Stimulated activated CD4-positive, alpha-beta T cell treated with anti-CD3 and anti-CD28 coated beads, TNF-alpha, amount 100 ng/mL, for 24 hours (primary cell): ENCODE measurements around the gene COLGALT1.
"Not testable (repeated sequence)": the region's sequence is repeated elsewhere in the genome, so short reads cannot be mapped to it uniquely, and the experiment has no call there.

Source experiments
- DNase-seq, 3 experiments: peaks; one replicate each; pipeline ENCODE4 v3.0.0-alpha.2; 2020; ENCODE audit warnings: low read depth in 3 of 3

COLGALT1 gene

DNA sequence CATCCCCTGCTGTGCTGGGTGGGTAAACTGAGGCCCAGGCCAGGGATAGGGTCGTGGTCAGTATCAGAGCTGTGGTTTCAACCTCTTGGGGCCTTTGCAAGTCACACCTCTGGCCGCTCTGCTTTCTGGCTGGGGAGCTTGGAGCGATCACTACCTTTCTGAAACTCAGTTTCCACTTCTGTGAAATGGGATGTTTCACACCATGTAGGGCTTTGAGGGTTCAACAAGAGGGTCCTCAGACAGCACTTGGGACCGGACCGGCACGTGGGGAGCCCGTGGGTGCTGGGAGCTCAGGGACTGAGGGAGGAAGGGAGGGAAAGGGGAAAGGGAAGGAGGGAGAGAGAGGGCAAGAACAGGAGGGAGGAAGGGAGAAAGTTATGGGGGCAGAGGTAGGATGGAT lies 22.9 kb upstream of the COLGALT1 start:
- no peak for DNase-seq

DNA sequence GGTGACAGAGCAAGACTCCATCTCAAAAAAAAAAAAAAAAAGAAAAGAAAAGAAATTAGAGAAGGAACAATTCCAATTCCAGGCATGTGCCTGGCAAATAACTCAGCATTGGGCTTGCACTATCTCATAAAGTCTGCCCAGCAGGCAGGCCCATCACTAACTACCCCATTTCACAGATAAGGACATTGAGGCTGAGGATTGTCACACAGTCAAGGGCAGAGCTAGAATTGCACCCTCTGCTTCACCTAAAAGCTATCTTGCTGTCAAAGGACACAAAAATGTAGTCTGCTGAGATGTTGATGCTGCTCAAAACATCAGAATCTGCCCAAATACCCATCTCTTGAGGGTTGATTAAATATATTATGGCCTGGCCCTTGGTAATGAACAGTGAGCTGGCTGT lies 20.7 kb upstream of the COLGALT1 start:
- DNase-seq = no peak

DNA sequence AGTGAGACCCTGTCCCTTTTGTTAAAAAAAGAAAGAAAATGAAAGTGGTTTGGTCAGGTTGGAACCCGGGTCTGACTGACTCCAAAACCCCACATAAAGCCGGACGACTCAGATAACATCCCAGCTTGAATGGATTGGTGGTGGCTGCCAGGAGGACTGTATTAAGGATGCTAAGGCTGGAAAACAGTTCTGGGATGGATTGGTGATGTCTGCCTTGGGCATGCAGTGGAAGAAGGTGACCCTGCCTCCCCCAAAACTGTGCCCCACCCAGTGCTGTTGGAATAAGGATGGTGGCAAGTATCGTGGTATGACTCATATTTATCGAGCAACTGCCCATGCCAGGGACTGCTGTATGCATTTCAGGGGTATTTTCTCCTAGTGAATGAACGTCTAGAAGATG lies 18.5 kb upstream of the COLGALT1 start:
- no peak for DNase-seq

DNA sequence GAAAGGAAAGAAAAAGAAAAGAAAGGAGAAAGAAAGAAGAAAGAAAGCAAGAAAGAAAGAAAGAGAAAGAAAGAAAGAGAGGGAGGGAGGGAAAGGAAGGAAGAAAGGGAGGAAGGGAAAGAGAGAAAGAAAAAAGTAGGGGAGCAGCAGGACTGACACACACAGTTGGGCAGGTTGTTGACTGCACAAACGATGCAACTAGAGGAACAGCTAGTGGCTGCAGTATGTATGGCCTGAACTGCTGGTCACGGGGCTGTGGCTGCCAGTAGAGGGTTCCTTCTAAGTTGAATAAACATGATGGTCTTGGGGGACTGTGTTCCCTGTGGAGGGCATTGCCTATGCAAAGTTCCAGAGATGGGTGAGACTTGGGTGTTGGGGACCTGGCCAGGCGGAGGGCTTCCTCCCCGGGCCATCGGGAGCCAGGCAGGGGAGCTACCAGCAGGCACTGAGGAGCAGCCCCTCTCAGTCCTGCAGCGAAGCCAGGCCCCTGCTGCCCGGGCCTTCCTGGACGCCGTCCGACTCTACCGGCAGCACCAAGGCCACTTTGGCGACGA lies 16.7 kb upstream of the COLGALT1 start:
- no peak for DNase-seq

DNA sequence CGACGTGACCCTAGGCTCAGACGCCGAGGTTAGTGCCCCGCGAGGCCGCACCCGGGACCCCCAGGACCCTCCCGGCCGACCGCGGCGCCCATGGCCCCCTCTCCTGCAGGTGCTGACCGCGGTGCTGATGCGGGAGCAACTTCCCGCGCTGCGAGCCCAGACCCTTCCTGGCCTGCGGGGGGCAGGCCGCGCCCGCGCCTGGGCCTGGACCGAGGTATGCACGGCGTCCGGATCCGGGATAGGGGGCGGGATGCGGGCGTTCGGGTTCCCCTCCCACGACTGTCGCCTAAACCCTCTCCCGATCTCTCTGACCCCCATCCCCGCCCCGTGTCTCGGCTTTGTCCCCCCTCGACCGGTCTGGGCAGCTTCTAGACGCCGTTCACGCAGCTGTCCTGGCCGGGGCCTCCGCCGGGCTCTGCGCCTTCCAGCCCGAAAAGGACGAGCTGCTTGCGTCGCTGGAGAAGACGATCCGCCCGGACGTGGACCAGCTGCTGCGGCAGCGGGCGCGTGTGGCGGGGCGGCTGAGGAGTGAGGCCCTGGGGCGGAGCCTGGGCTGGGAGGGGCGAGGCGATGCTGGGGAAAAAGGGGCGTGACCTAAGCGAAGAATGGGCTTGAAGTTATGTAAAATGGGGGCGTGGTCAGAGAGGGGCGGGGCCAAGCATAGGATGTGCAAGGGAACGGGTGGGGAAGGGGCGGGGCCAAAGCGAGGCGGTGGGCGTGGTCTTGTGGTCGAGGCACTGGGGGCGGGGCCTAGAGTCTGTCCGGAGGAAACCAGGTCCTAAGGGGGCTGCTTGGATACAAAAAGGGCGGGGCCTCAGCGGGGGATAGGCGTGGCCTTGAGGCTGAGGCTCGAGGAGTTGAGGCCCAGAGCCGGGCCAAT lies 16.0 kb upstream of the COLGALT1 start:
- peak; percentile 91 to 97 (median 94) for DNase-seq

DNA sequence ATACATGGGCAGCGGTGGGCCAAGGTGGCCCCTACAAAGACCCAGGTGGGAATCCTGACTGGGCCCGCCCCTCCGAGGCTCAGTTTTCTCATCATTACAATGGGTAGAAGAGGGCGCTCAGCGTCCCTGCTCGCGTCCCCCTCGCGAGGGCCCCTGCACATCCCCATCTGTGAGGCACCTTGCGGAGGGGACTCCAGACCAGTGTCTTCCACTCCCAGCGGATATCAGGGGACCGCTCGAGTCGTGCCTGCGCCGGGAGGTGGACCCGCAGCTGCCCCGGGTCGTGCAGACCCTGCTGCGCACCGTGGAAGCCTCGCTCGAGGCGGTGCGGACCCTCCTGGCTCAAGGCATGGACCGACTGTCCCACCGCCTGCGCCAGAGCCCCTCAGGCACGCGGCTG lies 15.3 kb upstream of the COLGALT1 start:
- DNase-seq = no peak

DNA sequence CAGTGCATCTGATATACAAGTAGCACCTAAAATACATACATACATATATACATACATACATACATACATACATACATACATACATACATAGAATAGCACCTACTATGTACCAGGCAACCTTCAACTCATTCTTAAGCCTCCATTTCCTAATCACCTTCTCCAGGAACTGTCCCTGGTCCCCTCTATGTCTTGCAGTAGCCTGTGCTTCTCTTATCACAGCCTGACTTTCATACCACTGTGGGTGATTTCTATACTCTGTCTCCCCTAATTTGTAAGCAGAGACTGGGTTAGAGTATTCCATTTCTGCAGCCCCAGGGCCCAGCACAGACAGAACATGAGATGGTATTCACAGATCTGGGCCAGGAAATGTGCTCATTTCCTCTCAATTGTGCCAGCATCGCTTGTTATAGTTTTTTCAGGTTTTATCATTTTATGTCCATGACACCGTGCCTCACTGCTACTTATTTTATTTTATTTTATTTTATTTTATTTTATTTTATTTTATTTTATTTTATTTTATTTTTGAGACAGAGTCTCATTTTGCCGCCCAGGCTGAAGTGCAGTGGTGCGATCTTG lies 14.2 kb upstream of the COLGALT1 start:
- no peak for DNase-seq

DNA sequence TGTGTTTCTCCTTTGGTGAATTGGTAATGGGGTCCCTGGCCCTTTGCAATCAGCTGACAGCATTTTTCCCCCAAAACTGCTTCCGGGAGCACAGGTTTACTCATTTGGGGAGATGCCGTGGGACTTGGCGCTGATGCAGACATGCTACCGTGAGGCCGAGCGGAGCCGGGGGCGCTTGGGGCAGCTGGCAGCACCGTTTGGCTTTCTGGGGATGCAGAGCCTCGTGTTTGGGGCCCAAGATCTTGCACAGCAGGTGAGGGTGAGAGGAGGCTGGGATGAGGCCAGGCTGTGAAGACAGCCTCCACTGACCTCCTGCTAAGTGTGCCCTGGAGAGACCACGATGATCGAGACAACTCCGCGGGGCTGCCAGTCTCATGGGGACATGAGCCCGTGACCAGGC lies 13.4 kb upstream of the COLGALT1 start:
- DNase-seq = no peak

DNA sequence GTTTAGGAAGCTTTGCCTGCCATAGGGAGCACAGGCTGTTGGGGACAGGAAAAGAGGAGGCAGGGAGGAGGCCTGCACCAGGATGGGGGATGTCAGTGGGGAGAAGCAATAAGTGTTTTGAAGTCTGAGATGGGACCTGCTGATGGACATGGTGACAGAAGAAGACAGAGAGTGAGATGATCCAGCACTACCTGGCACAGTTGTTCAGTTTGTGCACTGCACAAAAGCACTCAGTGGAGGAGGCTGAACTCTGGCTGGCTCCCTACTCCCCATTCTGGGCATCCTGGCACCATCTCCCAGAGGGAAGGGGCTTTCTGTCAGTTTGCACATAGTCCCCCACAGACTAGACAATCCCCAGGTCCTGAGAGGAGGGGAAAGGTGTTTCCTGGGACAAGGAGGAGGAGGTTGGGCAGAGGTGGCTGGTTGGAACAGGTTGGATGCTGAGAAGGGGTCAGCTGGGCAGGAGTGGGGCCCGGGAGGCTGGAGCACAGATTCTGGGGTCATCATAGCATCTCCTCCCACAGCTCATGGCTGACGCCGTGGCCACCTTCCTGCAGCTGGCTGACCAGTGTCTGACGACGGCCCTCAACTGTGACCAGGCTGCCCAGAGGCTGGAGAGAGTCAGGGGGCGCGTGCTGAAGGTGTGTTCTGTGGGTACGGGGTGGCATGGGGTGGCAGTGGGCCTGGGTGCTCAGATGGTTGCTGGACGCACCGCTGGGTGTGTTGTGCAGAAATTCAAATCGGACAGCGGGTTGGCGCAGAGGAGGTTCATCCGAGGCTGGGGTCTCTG lies 12.5 kb upstream of the COLGALT1 start:
- no peak for DNase-seq

DNA sequence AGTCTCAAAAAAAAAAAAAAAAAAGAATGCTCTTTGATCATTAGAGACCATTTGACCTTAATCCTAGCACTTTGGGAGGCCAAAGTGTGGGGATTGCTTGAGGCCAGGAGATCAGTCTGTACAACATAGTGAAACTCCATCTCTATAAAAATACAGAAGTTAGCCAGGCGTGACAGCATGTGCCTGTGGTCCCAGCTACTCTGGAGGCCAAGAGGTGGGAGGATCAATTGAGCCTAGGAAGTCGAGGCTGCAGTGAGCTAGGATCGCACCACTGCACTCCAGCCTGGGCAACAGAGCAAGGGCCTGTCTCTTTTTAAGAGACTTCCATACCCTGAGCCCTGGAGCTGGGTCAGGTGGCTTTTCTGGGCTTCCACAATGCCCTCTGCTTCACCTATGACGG lies 11.5 kb upstream of the COLGALT1 start:
- DNase-seq = no peak

DNA sequence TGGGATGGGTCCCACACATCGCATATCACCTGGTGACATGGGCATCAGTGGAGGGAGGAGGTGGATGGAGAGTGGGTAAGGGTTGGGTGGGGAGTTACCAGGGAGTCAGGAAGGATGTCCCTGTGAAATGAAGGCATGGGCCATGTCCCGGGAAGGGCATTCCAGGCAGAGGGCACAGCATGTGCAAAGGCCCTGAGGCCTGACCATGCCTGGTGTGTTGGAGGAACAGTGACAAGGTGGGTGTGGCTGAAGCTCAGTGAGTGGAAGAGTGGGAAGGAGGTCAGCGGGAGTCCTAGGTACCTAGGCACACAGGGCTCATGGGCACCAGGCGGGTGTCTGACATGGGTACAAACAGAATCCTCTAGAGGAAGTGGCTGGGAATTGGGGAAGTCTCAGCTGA lies 11.0 kb upstream of the COLGALT1 start:
- no peak for DNase-seq

DNA sequence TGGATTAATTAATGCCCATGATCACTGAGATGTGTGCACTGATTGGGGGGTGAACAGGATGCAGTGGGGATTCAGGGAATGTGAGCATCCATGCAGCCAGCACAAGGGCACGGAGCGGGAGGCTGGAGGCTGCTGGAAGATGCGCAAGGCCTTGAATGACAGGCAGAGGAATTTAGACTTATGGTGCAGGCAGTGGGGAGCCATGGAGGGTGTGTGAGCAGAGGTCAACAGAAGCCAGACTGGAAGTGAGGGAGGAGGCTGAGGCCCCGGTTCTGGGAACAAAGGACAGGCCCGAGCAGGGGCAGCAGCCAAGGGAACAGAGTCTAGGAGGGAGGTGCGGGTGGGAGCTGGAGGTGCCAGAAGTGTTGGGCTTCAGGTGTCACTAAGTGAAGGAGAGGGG lies 7.3 kb upstream of the COLGALT1 start:
- DNase-seq = no peak

DNA sequence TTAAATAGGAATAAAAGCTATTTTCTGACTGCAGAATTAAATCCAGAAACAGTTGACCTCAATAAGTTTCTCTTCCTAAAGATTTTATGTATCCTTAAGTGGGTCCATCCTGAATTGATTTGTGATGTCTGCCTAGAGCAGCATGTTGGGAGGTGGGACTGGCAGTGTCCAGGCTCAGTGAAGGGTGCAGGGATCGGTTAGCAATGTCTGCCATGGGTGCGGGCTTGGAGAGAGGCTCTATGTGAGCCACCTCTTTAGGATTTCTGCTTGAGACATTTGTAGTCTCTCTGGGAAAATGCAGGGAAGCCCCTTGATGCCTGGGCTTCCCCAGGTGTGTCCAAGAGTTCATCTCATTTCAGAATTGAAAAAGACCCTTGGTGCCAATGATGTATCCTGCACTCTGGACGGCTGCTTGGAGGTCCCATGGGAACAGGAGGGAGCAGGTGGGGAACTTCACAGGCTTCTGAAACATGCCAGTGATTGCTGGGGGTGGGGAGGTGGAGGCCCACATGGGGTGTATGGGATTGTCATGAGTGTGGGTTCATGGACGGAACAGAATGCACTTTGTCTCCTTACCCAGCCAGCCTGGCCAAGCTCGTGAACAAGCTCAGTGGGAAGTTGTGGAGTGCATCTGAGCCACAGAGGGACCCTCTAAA lies 6.2 kb upstream of the COLGALT1 start:
- no peak for DNase-seq

DNA sequence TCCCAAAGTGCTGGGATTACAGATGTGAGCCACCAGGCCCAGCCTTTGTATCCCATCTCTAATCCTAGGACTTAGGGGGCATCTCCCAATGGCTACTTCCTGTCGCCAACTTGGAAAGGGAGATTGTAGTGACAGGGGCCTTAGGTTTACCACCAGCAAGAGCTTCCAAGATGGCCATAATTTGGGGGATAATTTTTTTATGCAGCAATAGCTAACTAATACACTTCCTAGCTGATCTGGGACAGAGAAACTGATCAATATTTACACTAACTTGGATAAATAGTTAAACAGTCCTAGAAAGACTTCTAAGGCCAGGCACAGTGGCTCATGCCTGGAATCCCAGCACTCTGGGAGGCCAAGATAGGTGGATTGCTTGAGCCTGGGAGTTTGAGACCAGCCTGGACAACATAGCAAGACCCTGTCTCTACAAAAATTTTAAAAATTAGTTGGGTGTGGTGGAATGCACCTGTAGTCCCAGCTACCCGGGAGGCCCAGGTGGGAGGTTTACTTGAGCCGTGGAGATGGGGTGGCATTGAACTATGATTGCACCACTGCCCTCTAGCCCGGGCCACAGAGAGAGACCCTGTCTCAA lies 5.3 kb upstream of the COLGALT1 start:
- DNase-seq = no peak

DNA sequence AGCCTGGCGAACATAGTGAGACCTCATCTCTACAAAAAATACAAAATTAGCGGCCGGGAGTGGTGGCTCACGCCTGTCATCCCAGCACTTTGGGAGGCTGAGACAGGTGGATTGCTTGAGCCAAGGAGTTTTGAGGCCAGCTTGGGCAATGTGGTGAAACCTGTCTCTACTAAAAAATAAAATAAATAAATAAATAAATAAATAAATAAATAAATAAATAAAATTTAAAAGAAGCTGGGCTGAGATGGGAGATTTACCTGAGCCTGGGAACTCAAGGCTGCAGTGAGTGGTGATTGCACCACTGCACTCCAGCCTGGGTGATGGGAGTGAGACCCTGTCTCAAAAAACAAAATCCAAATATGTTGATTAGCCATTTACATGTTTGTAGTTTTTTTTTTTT lies 2.7 kb upstream of the COLGALT1 start:
- not testable (repeated sequence) for DNase-seq

DNA sequence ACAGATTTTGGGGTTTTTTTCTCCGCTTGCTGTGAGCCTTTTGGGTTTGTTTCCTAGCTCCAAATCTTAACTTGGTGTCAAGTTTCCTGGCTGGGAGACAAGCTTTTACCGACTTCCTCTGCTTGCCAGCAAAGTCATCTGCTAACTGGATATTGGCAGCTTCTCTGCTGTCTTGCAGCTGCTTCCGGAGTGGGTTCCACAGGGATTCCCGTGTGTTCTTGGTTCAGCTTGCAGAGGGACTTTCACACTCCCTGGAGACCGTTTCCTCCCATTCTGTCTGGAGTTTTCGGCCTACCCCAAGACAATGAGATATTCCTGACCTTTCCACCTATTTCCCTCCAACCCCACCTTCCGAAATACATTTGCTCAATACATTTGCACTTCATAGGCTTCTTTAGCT lies 2.2 kb upstream of the COLGALT1 start:
- no peak for DNase-seq

DNA sequence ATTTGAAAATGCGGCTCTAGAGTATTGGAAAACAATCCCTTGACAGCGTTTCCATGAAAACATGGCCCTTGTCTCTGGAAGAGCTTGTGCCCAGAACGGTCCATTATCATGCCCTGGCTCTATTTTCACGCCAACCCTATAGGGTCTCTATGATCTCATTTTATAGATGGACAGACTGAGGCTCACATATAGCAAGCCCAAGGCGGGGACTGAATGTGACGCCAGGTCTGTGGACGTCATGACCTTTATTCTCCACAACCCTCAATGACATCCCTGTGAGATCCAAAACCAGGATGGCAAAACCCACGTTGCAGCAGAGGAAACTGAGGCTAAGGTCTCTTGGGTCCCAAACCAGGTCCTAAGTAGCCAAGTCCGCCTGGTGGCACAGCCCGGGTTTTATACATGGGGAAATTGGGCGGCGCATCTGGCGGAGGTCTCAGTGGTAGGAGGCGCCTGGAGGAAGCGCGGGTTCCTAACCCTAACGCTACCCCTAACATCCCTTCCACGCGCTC lies 425 bp upstream of the COLGALT1 start:
- DNase-seq = no peak

DNA sequence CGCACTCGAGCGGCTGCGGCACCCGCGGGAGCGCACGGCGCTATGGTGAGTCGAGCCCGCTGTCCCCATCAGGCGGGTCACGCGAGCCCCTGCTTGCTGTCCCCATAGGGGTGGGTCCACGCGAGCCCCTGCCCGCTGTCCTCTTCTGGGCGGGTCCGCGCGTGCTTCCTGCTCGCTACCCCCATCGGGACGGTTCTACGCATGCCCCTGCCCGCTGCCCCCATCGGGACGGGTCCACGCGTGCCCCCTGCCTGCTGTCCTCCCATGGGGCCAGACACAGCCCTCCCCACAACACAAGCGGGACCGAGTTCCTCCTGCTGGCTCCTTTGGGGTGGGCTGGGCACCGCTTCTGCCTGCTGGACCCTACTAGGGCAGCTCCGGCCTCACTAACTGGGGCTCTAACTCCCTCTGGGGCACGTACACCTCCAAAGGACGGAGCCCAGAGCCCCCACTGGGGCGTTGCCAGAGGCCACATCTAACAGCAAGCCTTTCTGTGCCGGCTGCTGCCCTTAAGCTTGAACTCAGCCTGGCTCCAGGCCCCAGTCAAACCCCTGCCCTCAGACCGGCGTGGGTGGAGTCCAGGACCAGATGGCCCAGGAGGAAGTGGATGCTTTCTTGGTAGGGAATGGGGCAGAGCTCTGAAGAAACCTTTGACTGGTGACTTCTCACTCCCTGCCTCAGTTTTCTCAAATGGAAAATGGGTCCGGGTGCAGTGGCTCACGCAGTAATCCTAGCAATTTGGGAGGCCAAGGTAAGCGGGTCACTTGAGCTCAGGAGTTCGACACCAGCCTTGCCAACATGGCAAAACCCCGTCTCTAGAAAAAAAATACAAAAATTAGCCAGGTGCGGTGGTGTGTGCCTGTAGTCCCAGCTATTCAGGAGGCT lies 722 bp downstream of the COLGALT1 start:
- DNase-seq = peak in 2 of 3 experiments; percentile 22 to 40

DNA sequence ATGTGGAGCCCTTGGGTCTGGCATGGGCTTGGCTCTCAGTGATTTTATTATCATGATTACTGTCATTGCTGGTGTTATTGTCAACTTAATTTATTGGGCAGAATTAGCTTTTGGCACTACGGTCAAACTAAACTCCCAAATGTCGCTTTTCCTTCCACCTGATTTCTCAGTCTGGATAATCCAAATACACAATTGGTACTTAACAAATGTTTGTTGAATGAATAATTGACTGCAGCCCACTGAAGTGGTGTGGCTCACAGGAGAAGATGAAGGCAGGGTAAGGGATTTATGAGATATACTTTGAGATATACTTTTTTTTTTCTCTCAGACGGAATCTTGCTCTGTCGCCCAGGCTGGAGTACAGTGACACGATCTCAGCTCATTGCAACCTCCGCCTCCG lies 1.5 kb downstream of the COLGALT1 start:
- no peak for DNase-seq

DNA sequence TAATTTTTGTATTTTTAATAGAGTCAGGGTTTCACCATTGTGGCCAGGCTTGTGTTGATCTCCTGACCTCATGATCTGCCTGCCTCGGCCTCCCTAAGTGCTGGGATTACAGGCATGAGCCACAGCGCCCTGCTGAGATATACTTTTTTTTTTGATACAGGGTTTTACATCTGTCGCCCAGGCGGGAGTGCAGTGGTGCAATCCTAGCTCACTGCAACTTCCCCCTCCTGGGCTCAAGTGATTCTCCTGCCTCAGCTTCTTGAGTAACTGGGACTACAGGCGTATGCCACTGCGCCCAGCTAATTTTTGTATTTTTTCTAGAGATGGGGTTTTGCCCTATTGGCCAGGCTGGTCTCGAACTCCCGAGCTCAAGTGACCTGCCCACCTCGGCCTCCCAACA lies 2.0 kb downstream of the COLGALT1 start:
- DNase-seq = no peak
